ENCODE results near the gene CDT1.

The CDT1 gene

GRCh38 chr16:88840600-88841215, 37.1 kb downstream of the CDT1 start:
- no peak for DNase-seq

DNA sequence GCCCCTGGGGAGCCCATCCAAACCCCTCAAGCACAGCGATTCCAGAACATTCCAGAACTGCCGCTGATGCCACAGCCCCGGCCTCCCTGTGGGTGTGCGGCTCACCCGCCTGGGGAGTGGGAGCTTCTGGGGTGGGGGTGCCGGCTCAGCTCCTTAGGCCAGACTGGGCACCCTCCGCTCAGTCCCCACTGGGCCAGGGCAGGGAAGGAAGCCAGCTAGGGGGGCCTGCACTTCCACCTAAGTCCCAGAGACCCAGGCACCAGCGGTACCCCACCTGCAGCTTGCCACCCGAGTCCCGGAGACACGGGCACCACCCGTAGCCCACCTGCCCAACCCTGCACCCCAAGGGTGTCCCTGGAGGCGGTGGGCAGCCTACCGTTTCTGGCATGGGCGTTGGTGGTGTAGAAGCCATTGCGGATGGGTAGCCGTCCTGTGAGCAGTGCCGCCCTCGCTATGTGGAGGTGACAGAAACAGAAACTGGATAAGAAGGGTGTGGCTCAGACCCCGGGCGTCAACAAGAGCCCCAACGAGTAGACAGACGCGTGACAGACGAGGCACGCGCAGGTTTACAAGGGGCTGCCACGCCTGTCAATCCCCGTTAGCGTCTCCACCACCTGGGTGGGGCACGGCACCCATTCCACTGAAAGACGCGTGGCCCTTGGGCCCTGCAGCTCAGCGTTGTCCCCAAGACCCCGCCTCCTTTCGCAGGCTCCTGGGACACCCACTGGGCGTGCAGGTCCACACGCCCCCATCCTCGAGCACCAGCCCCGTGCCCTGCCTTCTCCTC, 38.1 kb downstream of the CDT1 start:
- no peak for DNase-seq

GRCh38 chr16:88842308-88842756, 38.7 kb downstream of the CDT1 start:
- no peak for DNase-seq

GRCh38 chr16:88842806-88843205, 39.2 kb downstream of the CDT1 start:
- no peak for DNase-seq

GRCh38 chr16:88843256-88843655, 39.7 kb downstream of the CDT1 start:
- DNase-seq: no peak

GRCh38 chr16:88844419-88845036, 40.9 kb downstream of the CDT1 start:
- no peak for DNase-seq

DNA sequence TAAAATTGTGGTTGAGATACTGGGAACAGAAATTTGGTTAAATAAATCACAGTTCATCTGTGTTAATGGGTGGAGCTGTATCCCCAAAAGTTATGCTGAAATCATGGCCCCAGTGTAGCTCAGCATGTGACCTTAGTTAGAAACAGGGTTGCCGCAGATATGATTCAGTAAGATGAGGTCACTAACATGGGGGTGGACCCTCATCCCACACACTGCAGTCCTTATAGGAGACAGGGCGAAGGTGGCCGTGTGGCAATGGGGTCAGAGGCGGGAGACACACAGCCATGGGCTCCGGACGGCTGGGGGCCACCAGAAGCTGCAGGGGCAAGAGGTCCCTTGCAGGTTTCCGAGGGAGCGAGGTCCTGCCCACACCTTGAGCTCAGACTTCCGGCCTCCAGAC, 42.5 kb downstream of the CDT1 start:
- DNase-seq: no peak

DNA sequence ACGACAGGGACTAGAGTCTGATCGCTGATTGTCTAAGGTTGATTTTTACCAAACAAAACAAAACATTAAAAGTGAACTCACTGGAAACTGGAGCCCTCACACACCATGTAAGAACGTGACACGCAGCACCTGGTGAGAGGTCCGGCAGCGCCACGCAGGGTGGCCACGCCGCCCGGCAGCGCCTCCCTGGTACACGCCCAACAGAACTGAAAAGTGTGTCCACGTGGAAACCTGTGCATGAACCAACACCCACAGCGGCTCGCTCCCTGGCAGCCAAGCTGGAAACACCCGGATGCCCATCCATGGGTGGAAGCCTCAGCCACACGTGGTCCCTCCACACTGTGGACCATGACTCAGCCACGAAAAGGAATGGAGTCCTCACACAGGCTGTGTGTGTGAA, 44.1 kb downstream of the CDT1 start:
- DNase-seq: no peak

- DNase-seq: no peak
Observed at GRCh38 chr16:88848557-88848956, 45.0 kb downstream of the CDT1 start.

GRCh38 chr16:88850531-88851199, 47.1 kb downstream of the CDT1 start:
- no peak for DNase-seq

GRCh38 chr16:88851616-88852015, 48.0 kb downstream of the CDT1 start:
- DNase-seq: no peak

GRCh38 chr16:88853325-88853941, 49.8 kb downstream of the CDT1 start:
- DNase-seq: no peak

GRCh38 chr16:88854306-88855111, 50.9 kb downstream of the CDT1 start:
- peak; percentile 58 for DNase-seq

DNA sequence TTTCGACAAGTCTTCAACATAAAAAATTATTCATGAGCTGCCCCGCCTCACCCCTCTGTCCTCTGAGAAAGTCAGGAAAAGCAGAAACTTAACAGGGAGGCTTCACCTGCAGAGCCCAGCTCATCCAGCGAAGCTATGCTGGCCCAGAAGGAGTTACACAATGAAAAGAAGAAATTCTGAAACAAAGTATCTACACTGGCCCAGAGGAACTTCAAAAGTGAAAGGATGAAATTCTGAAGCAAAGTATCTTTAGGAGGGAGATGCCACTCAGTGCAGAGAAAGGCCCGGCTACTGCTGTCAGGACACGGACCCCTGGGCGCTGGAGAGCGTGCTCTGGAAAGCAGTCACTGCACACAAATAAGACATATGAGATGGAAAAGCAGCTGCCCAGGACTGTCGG, 51.6 kb downstream of the CDT1 start:
- no peak for DNase-seq

GRCh38 chr16:88855736-88856121, 52.1 kb downstream of the CDT1 start:
- no peak for DNase-seq

DNA sequence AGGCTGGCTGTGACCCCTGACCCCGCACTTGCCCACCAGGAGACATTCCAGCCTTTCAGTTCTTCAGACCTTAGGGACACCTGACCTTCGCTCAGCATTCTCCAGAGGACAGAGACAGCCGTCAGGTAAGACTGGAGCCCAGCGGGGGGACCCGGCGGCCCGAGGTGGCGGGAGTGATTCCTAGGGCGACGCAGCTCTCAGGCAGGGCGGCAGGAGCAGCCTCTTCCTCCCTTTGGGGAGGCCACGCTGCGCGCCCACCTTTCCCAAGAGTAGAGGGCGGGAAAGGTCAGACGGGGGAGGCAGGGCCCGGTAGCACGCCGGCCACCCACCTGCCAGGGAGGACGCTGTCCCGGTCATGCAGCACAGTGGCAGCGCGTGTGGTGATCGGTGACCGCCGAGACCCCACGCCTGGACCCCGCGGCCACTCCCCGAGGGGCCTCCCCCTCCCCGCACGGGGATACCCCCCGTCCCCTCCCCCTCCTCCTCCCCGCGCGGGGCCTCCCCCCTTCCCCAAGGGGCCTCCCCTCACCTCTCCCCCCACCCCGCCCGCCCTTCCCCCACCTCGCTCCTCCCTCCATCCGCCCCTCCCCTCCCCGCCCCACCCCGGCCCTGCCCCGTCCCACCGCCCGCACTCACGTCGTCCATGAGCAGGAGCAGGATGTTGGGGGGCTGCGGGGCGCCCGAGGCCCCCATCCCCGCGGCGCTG, 52.7 kb downstream of the CDT1 start:
- peak; percentile 64 for DNase-seq

GRCh38 chr16:88856828-88857727, 53.5 kb downstream of the CDT1 start, which contains the start of the genes GALNS and TRAPPC2L:
Gene GALNS (minus strand): TSS chr16:88856947. CDS start chr16:88856877, 70 bp downstream.
Gene TRAPPC2L (plus strand): TSS chr16:88857127. CDS start chr16:88857151, 24 bp downstream.
- peak; percentile 100 for DNase-seq

DNA sequence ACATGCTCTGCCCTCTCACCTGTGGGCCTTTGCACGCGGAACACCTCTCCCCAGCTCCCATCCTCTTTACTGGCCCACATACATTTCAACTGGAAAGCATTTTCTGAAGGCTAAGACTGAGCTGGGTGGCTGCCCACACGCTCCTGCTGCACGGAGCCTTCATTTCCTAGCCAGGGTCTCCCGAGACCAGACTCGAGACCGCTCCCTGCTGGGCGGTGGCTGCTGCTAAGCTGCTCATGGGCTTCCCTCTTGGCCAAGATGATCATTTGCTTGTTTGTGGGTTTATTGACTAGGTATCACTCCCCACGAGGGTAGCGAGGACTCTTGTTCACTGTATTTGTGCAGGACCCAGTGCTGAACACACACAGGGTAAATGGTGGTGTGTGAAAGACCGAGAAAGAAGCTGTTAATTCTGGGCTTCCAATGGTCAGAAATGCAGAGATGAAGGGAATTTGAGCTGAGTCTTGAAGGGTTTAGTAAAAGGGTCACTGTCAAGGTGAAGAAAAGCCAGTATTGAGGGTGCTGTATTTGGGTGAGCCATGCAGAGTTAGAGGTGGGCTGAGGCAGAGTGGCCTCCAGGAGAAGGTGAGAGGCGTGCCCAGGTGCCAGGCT, 54.2 kb downstream of the CDT1 start:
- peak; percentile 82 for DNase-seq
